ENCODE results near the gene RHEB. TPM values are rescaled to one million over a fixed set of nuclear protein-coding genes. Genes with fewer than 3 reads are reported as not detected.

Gene RHEB
- total and polyA plus RNA-seq, 2 donors (not counting 3 experiments of a cell fraction or from before 2014, with no cell fraction given): 59.4 to 108 TPM

DNA sequence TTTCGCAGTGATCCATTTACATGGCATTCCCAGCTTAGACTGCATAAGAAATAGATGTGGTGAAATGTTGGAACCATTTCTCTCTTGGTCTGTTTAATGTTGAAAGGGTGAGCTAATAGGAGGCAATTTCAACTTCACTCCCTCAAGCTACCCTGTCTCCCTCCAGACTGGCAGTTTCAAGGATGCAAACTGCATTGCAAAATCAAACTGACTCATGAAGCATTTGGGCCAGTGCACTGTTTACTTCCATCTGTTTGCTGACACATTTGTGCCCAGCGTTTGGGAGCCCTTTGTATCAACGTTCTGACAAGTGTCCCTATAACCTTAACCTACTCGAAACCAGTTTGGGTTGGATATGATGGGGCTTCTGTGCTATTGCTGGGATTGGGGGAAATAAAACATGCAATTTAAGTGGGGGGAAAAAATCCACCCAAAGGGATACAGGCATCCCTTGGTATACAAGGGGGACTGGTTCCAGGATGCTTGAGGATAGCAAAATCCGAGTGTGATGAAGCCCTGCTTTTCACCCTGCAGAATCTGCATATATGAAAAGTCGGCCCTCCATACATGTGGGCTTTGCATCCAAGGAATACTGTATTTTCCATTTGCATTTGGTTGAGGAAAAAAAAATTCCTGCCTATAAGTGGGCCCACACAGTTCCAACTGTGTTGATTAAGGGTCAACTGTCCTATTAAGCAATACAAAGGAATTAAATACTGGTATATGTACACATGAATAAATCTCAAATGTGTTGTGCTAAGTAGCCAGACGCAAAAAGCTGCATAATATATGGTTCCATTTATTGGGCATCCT lies 15.6 kb downstream of the RHEB start:
- DNase-seq (ENCODE audit: low read depth, low spot score) (no peak), FAIRE-seq (no peak)
- H3K9me1 ChIP-seq (replicated peaks; ENCODE audit: control insufficient read depth, extremely low read depth, insufficient read depth, low read length): no peaks in the 10 kb centered on the region
- no peaks in the 10 kb centered on the region for H3K36me3 ChIP-seq (ENCODE audit: control insufficient read depth in 2 of 2, extremely low read depth in 1 of 2, insufficient read depth in 2 of 2, low read length in 2 of 2)
- peaks cover 100% of the 10 kb centered on the region for H3K79me2 ChIP-seq (ENCODE audit: control insufficient read depth, insufficient read depth, low read length)
- intact Hi-C loops (cut with micrococcal nuclease): no loop called here
- dilution Hi-C loops (cut with MboI; ENCODE audit: extremely low pct_ligation_motif_present, low sequenced_read_pairs): no loop called here
- H4K20me1 ChIP-seq (replicated peaks; ENCODE audit: control insufficient read depth, extremely low read depth, insufficient read depth, low read length): peaks cover 14% of the 10 kb centered on the region
- no peak overlapping the region for H3K27ac ChIP-seq (ENCODE audit: insufficient read depth, low read depth, low read length)
- H3K9ac ChIP-seq (replicated peaks; ENCODE audit: extremely low read depth, insufficient read depth, low read length): no peak overlapping the region
- ChIA-PET POLR2A (interaction anchor here (0.6 kb wide), 1 partner anchor 233 kb away, joined by 3 read pairs; no protein-coding TSS in a partner anchor), CTCF (interaction anchor here (0.9 kb wide), 1 partner anchor 22 kb away, joined by 3 read pairs; no protein-coding TSS in a partner anchor)
- no peak overlapping the region for H3K4me2 ChIP-seq (ENCODE audit: insufficient read depth, low read length)
- H3K27me3 ChIP-seq (ENCODE audit: control insufficient read depth in 2 of 2, insufficient read depth in 2 of 2, low read length in 2 of 2): no peaks in the 10 kb centered on the region
- H3K4me1 ChIP-seq (ENCODE audit: control insufficient read depth, extremely low read depth, insufficient read depth, low read length): peaks cover 7% of the 10 kb centered on the region
- TF ChIP-seq GATA2 (IDR thresholded peaks at IDR 0.05; ENCODE audit: insufficient read depth, insufficient read length, low read depth, low read length) (no peak), MYC (IDR thresholded peaks at IDR 0.05; ENCODE audit: low read depth, low read length) (no peak)
- no peaks in the 10 kb centered on the region for H3K9me3 ChIP-seq (replicated peaks; ENCODE audit: control insufficient read depth, insufficient read depth, low read length)
- H2AFZ ChIP-seq (ENCODE audit: low read depth, low read length): no peak overlapping the region
- H3K4me3 ChIP-seq (replicated peaks in 1 of 3; ENCODE audit: insufficient read depth in 1 of 3, low read depth in 1 of 3, low read length in 3 of 3): no peak overlapping the region
- no TSS peak for BruUV-seq (replicated peaks)

DNA sequence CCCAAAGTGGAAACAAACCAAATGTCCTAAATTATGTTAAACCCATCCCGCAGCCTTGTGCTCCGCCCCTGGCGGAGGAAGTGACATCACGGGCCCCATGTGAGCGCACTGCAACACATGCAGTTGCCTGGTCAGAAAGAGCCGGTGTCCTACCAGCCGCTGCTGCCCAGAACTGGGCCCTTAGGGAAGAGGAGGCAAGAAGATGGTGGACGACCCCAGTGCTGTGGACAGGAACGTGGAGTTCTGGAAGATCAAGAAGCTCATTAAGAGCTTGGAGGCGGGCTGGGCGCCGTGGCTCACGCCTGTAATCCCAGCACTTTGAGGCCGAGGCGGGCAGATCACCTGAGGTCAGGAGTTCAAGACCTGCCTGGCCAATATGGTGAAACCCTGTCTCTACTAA lies 18.0 kb downstream of the RHEB start:
- Histone ChIP-seq H3K4me2 (ENCODE audit: insufficient read depth, low read length) (no peak overlapping the region), H3K9ac (replicated peaks; ENCODE audit: extremely low read depth, insufficient read depth, low read length) (no peak overlapping the region), H3K9me3 (replicated peaks; ENCODE audit: control insufficient read depth, insufficient read depth, low read length) (no peaks in the 10 kb centered on the region), H3K9me1 (replicated peaks; ENCODE audit: control insufficient read depth, extremely low read depth, insufficient read depth, low read length) (no peaks in the 10 kb centered on the region), H3K79me2 (ENCODE audit: control insufficient read depth, insufficient read depth, low read length) (peaks cover 99% of the 10 kb centered on the region), H2AFZ (ENCODE audit: low read depth, low read length) (no peak overlapping the region), H3K4me3 (replicated peaks in 1 of 3; ENCODE audit: insufficient read depth in 1 of 3, low read depth in 1 of 3, low read length in 3 of 3) (no peak overlapping the region), H4K20me1 (replicated peaks; ENCODE audit: control insufficient read depth, extremely low read depth, insufficient read depth, low read length) (peaks cover 18% of the 10 kb centered on the region), H3K27me3 (ENCODE audit: control insufficient read depth in 2 of 2, insufficient read depth in 2 of 2, low read length in 2 of 2) (no peaks in the 10 kb centered on the region), H3K27ac (ENCODE audit: insufficient read depth, low read depth, low read length) (no peak overlapping the region), H3K36me3 (ENCODE audit: control insufficient read depth in 2 of 2, extremely low read depth in 1 of 2, insufficient read depth in 2 of 2, low read length in 2 of 2) (no peaks in the 10 kb centered on the region), H3K4me1 (ENCODE audit: control insufficient read depth, extremely low read depth, insufficient read depth, low read length) (no peaks in the 10 kb centered on the region)
- TF ChIP-seq GATA2 (IDR thresholded peaks at IDR 0.05; ENCODE audit: insufficient read depth, insufficient read length, low read depth, low read length) (no peak), EZH2 (IDR thresholded peaks at IDR 0.05; ENCODE audit: borderline replicate concordance, low read depth, low read length, severe bottlenecking) (no peak), POLR2AphosphoS5 (IDR thresholded peaks at IDR 0.05; ENCODE audit: insufficient read depth, low read depth, low read length) (no peak)
- FAIRE-seq (no peak), DNase-seq (ENCODE audit: low read depth, low spot score) (no peak)
- BruUV-seq (replicated peaks): no TSS peak
- intact Hi-C loops (cut with micrococcal nuclease): no loop called here
- ChIA-PET POLR2A (no interaction called here), CTCF (no interaction called here)
- dilution Hi-C loops (cut with MboI; ENCODE audit: extremely low pct_ligation_motif_present, low sequenced_read_pairs): no loop called here

Data from endothelial cell of umbilical vein (primary cell).